ENCODE data around the gene ACOT8. TPM values are rescaled to one million over a fixed set of nuclear protein-coding genes. Genes with fewer than 3 reads are reported as not detected.
A peak's percentile ranks its signal among the peaks of the same experiment; 100 is the strongest.

ACOT8 gene
- total and polyA plus RNA-seq, 9 of the 15 experiments (the other 6 are each of a cell fraction or from before 2014, with no cell fraction given), result 8.2 to 46.7 (median 20.7) TPM

- TF ChIP-seq KAT8 (IDR thresholded peaks at IDR 0.05; ENCODE audit: low read depth), result no peak
- no peak for TF ChIP-seq PHB (CRISPR knock-in tag; IDR thresholded peaks at IDR 0.05)
- TF ChIP-seq ZNF274 (IDR thresholded peaks at IDR 0.05; ENCODE audit: borderline replicate concordance, low read depth, low read length), result no peak
- peak in 1 of 2 experiments; percentile 56; a peak in 1 of 4 replicates for TF ChIP-seq SRF (CRISPR knock-in tag; IDR thresholded peaks at IDR 0.05)
- TF ChIP-seq NUFIP1 (IDR thresholded peaks at IDR 0.05; ENCODE audit: partially characterized antibody), result no peak
- TF ChIP-seq ZNF212 (CRISPR knock-in tag; IDR thresholded peaks at IDR 0.05), result no peak
- TF ChIP-seq ZNF717 (CRISPR knock-in tag; IDR thresholded peaks at IDR 0.05), result no peak
- no peak for TF ChIP-seq BRF2 (IDR thresholded peaks at IDR 0.05; ENCODE audit: borderline replicate concordance, insufficient read depth, insufficient read length)
- TF ChIP-seq CLOCK (CRISPR knock-in tag; IDR thresholded peaks at IDR 0.05; ENCODE audit: borderline replicate concordance), result no peak
- 0 out of 2 replicates have a peak, but pooled peaks have one; percentile 25 for TF ChIP-seq PTTG1 (tag; IDR thresholded peaks at IDR 0.05; ENCODE audit: low read depth)
- no peak for TF ChIP-seq AFF1 (IDR thresholded peaks at IDR 0.05; ENCODE audit: low read depth in 1 of 2, partially characterized antibody in 2 of 2)
- no peak for TF ChIP-seq DIDO1 (tag; IDR thresholded peaks at IDR 0.05; ENCODE audit: low read depth)
- TF ChIP-seq ID3 (CRISPR knock-in tag; IDR thresholded peaks at IDR 0.05), result no peak
- 0 out of 2 replicates have a peak, but pooled peaks have one; percentile 51 for TF ChIP-seq ID3 (tag; IDR thresholded peaks at IDR 0.05)
- TF ChIP-seq ZNF282 (CRISPR knock-in tag; IDR thresholded peaks at IDR 0.05), result no peak
- TF ChIP-seq ZNF280B (CRISPR knock-in tag; IDR thresholded peaks at IDR 0.05), result no peak
Observed at GRCh38 chr20:45880988-45881788, 24.0 kb upstream of the ACOT8 start, which contains the start of gene ZSWIM1 (continued).

Measured in K562 (cell line).